OCI-LY7 (cell line): ENCODE results near the gene ABR. TPM values are rescaled to one million over a fixed set of nuclear protein-coding genes. Genes with fewer than 3 reads are reported as not detected.

Experiments
- BruUV-seq: library from RNA; stranded (reverse); fragments of 400-500 nt; replicated peaks from 2 replicates; lab custom pipeline; 2021; lab: Mats Ljungman, UMichigan
- CTCF ChIA-PET: fragments of 300-600 bp; sonication (Branson Sonifier 250); formaldehyde crosslinking; loops from one replicate; lab custom pipeline; 2022; ENCODE audit warnings: antibody characterized with exemption; ENCODE audit not compliant: unreplicated experiment; lab: Charles Lee
- POLR2A ChIA-PET: fragments of 300-600 bp; sonication (Branson Sonifier 250); formaldehyde crosslinking; loops from one replicate; lab custom pipeline; 2022; ENCODE audit warnings: antibody characterized with exemption; lab: Charles Lee
- DNase-seq: peaks from one replicate; pipeline ENCODE4 v3.0.0-alpha.2; 2015; ENCODE audit warnings: low spot score
- H2AFZ ChIP-seq: fragments of 200-600 bp; sonication (generic), shearing (Covaris generic); 2 replicates; pipeline ENCODE4 v1.6.1; 2014; ENCODE audit warnings: mild to moderate bottlenecking, antibody characterized with exemption, low read length, moderate library complexity
- H3K27ac ChIP-seq: fragments of 200-600 bp; sonication (generic); 2 replicates; pipeline ENCODE4 v1.5.1; 2014; ENCODE audit warnings: mixed run types, low read depth, mild to moderate bottlenecking, moderate library complexity, low read length, inconsistent platforms; ENCODE audit not compliant: poor library complexity, severe bottlenecking
- H3K36me3 ChIP-seq: fragments of 200-600 bp; sonication (generic); 2 replicates; pipeline ENCODE4 v1.6.1; 2014; ENCODE audit warnings: mild to moderate bottlenecking, antibody characterized with exemption, low read length, moderate library complexity, mixed read lengths; ENCODE audit not compliant: insufficient read depth
- H3K4me1 ChIP-seq: fragments of 200-600 bp; sonication (generic); 2 replicates; pipeline ENCODE4 v1.5.1; 2014; ENCODE audit warnings: mild to moderate bottlenecking, low read length; ENCODE audit not compliant: insufficient read depth, poor library complexity, severe bottlenecking
- H3K4me2 ChIP-seq: fragments of 200-600 bp; sonication (generic); 2 replicates; pipeline ENCODE4 v1.6.1; 2014; ENCODE audit warnings: mild to moderate bottlenecking, low read length
- H3K4me3 ChIP-seq: fragments of 200-600 bp; sonication (generic); 2 replicates; pipeline ENCODE4 v1.5.1; 2014; ENCODE audit warnings: mild to moderate bottlenecking, low read depth, low read length; ENCODE audit not compliant: poor library complexity, severe bottlenecking
- H3K79me2 ChIP-seq: fragments of 200-600 bp; sonication (generic); 2 replicates; pipeline ENCODE4 v1.6.1; 2016; ENCODE audit warnings: low read depth, mild to moderate bottlenecking, low read length, moderate library complexity, mixed read lengths; ENCODE audit not compliant: insufficient read depth
- H3K9me2 ChIP-seq: fragments of 200-600 bp; sonication (generic); 2 replicates; pipeline ENCODE4 v1.6.1; 2016; ENCODE audit warnings: mild to moderate bottlenecking, low read length, mixed read lengths; ENCODE audit not compliant: insufficient read depth
- H3K9me3 ChIP-seq: fragments of 200-600 bp; sonication (generic); 2 replicates; pipeline ENCODE4 v1.6.1; 2014; ENCODE audit warnings: mild to moderate bottlenecking, mixed run types, low read length, mixed read lengths
- H4K20me1 ChIP-seq: fragments of 200-600 bp; sonication (generic); 2 replicates; pipeline ENCODE4 v1.6.1; 2014; ENCODE audit warnings: mild to moderate bottlenecking, antibody characterized with exemption, low read length, moderate library complexity, mixed read lengths; ENCODE audit not compliant: insufficient read depth
- CTCF ChIP-seq: fragments of 200-600 bp; sonication (generic); conservative IDR thresholded peaks from 2 replicates; pipeline ENCODE4 v1.5.1; 2014; ENCODE audit warnings: mild to moderate bottlenecking, antibody characterized with exemption, low read length, moderate library complexity, mixed read lengths
- EZH2phosphoT487 ChIP-seq: fragments of 200-600 bp; sonication (generic); IDR thresholded peaks from 2 replicates; pipeline ENCODE4 v1.6.1; 2018; ENCODE audit warnings: low read depth, borderline replicate concordance, mild to moderate bottlenecking, mixed run types, antibody characterized with exemption, low read length, moderate library complexity, mixed read lengths
- intact Hi-C: fragments of 100-400 bp; cut with micrococcal nuclease; formaldehyde crosslinking; loops from one replicate; pipeline ENCODE4 v1.10.0; 2022; ENCODE audit not compliant: unreplicated experiment
- total RNA-seq, 2 experiments: library from RNA; depleted of rRNA in 1 of 2; stranded (reverse); fragments of >200 nt in 1 of 2; shearing (Covaris generic) in 1 of 2; gene quantifications; 2 replicates each; pipeline ENCODE4 v1.2.3, GENCODE V29; 2014 to 2022

Gene ABR
- total RNA-seq, 2 experiments from 2014 or later, result 164 to 181 TPM

- CTCF ChIA-PET, result no interaction called here
- Histone ChIP-seq H3K4me3 (no peak overlapping the region), H2AFZ (no peak overlapping the region), H3K9me2 (no peaks in the 10 kb centered on the region), H3K79me2 (no peaks in the 10 kb centered on the region), H3K36me3 (peaks cover 48% of the 10 kb centered on the region), H3K4me2 (no peak overlapping the region), H4K20me1 (no peaks in the 10 kb centered on the region), H3K27ac (no peak overlapping the region), H3K9me3 (no peaks in the 10 kb centered on the region), H3K4me1 (no peaks in the 10 kb centered on the region)
- POLR2A ChIA-PET, result interaction anchor here (0.7 kb wide), 1 partner anchor 729 kb away, joined by 4 read pairs; no protein-coding TSS in a partner anchor
- no peak for TF ChIP-seq CTCF
- no peak for TF ChIP-seq EZH2phosphoT487
- BruUV-seq, result no TSS peak
- intact Hi-C loops, result no loop called here
- no peak for DNase-seq
These were observed 101.6 kb downstream of the ABR start for GRCh38 chr17:1077986-1078711.

GRCh38 chr17:1077581-1077985 is 102.2 kb downstream of the ABR start:
- ChIA-PET POLR2A (interaction anchor here (0.7 kb wide), 1 partner anchor 729 kb away, joined by 4 read pairs; no protein-coding TSS in a partner anchor), CTCF (no interaction called here)
- H2AFZ ChIP-seq, result no peak overlapping the region
- H3K4me2 ChIP-seq, result no peak overlapping the region
- H3K79me2 ChIP-seq, result no peaks in the 10 kb centered on the region
- H3K4me1 ChIP-seq, result no peaks in the 10 kb centered on the region
- H3K9me2 ChIP-seq, result no peaks in the 10 kb centered on the region
- peaks cover 44% of the 10 kb centered on the region for H3K36me3 ChIP-seq
- TF ChIP-seq EZH2phosphoT487 (no peak), CTCF (no peak)
- no TSS peak for BruUV-seq
- no peak for DNase-seq
- no peak overlapping the region for H3K27ac ChIP-seq
- H3K9me3 ChIP-seq, result no peaks in the 10 kb centered on the region
- no peaks in the 10 kb centered on the region for H4K20me1 ChIP-seq
- no peak overlapping the region for H3K4me3 ChIP-seq
- intact Hi-C loops, result no loop called here

- no TSS peak for BruUV-seq
- Histone ChIP-seq H2AFZ (no peak overlapping the region), H4K20me1 (no peaks in the 10 kb centered on the region), H3K9me2 (no peaks in the 10 kb centered on the region), H3K9me3 (no peaks in the 10 kb centered on the region), H3K4me3 (no peak overlapping the region), H3K36me3 (peaks cover 44% of the 10 kb centered on the region), H3K79me2 (no peaks in the 10 kb centered on the region), H3K4me1 (no peaks in the 10 kb centered on the region), H3K4me2 (no peak overlapping the region), H3K27ac (no peak overlapping the region)
- CTCF ChIA-PET, result interaction anchor here (0.6 kb wide), 1 partner anchor 338 kb away, joined by 3 read pairs; no protein-coding TSS in a partner anchor
- intact Hi-C loops, result no loop called here
- no peak for DNase-seq
- TF ChIP-seq CTCF, result no peak
- TF ChIP-seq EZH2phosphoT487, result no peak
- POLR2A ChIA-PET, result no interaction called here
These were observed 102.8 kb downstream of the ABR start for GRCh38 chr17:1076982-1077302.
